Femur (tissue), 1 donor: ENCODE measurements around the gene TAOK3.
"Not testable (repeated sequence)": the region's sequence is repeated elsewhere in the genome, so short reads cannot be mapped to it uniquely, and the experiment has no call there.

Experiments used
- DNase-seq: peaks from one replicate; pipeline ENCODE4 v3.0.0-alpha.2; 2017

Gene TAOK3

DNA sequence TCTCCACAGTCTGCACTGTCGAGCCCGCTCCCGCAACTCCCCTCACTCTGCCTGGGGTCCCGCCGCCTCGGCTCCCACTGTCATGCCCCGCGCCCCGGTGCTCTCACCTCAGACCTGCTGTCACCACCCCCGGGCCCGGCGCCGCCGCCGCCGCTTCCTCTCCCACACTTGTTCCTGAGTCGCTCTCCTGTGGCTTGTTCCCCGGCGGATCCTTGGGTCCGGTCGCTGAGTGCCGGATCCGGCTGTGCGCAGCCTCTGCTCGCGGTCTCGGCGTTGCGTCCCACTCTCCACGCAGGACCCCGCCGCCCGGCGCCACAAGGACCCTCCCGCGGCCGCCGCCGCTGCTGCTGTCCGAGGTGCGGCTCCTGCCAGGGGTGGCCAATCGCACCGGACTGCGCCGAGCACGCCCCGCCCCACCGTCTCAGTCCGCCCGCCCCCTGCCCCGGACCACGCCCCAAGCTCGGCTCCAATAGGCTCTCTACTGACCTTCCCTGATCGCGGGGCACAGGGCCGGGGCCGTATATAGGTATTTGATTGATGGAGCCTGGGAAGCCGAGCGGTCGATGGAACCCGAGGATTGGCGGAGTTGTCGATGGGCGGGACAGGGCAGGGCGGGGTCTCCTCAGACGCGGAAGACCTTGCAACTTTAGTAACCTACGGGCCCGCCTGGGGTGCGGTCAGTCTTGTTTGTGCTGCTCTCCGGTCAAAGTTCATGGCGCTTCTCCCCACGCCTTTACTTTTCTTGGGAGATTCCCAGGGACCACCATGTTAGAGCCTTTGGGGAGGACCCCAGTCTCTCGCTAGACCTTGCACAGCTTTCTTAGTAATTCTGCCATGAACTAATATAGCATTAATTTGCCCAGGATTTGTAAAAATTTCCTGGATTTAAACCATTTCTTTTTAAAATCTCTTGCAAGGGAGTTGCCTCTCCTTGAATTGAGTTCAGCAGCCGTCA, at the start of gene TAOK3:
TAOK3 (minus strand) TSS at position 367 of the 955 bp plus-strand sequence. CDS start 117,340 bp downstream, outside the sequence.
- DNase-seq = peak; percentile 99

DNA sequence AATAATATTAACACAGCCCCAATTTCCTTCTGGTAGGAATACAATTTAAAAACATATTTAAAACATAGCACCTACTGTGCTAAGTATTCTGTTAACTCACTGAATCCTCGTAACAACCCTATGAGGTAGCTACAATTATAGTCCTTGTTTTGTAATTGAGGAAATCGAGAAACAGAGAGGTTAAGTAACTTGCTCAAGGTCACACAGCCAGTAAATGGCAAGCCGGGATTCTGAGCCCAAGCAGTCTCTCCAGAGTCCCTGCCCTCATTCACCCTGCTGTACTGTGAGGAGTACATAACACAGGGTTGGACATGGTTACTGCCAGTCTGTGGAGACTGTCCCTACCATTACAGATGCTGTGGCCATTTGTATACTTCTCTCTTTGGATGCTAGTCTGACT, 48.0 kb upstream of the TAOK3 start:
- no peak for DNase-seq

DNA sequence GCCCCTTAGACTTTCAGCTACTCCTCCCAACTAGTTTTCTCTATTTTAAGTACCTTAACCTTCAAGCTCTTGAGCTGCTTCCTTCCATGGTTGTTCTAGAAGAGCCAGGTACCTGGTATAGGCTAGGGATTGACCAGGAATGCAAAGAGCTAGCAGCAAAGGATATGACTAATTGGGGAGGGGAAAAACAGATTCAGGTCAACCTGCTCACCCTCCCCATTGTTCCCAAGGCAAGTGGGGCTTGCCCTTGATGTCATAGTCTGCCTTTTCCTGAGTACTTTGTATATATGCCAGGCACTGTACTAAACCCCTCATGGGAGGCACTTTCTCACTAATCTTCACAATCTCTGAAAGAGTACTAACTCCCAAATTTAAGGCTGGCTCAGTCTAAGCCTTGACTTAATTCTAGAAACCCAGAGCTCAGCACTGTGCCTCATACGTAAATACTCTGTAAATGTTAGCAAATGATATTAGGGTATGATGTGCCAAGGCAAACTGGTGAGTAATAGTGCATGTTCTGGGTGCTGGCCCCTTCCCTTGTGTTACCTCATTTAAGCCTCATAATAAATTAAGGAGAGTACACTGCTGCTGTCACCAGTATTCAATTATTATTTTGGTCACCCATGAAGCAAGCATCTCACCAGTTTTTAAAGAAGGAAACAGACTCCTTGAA, 45.8 kb upstream of the TAOK3 start:
- no peak for DNase-seq

DNA sequence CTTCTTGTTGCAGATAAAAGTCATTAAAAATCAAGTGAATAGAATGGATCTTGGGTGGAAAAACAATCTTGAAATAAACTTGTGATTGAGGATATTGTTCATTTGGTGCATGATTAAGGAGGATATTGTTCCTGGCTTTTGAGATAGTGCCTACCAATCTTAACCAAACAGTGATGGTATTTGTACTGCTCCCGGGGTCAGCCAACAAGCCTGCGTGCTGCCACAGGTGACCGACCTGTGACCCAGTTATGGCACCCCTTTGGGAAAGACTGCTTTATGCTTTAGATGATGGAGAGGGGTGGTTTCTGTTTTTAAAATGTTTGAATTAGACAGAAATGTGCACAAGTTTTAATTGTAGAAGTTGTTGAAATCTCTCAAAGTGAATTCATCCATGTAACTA, 45.2 kb upstream of the TAOK3 start:
- DNase-seq = no peak

DNA sequence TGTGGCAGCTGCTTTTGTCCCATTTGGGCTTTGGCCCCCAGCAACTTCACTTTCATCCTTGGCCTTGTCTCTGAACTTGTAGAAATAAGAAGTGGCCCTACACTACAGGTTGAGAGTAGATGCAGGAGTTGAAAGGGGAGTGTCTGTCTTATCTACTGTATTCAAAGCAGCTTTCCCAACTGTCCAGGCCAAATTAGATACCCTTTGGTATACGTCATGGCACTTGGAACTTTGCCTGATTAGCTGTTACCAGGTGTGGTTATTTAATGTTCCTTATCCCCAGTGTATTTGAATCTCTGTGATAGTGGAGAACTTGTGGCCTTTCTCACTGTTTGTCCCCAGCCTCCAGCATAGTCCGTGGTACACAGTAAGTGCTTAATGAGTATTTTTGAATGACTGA, 37.1 kb upstream of the TAOK3 start:
- DNase-seq = no peak

DNA sequence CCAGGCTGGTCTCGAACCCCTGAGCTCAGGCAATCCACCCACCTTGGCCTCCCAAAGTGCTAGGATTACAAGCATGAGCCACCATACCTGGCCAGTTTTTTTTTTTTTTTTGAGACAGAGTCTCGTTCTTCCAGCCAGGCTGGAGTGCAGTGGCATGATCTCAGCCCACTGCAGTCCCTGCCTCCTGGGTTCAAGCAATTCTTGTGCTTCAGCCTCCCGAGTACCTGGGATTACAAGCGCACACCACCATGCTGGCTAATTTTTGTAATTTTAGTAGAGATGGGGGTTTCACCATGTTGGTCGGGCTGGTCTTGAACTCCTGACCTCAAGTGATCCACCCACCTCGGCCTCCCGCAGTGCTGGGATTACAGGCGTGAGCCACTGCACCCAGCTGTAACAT, 35.5 kb upstream of the TAOK3 start:
- not testable (repeated sequence) for DNase-seq

DNA sequence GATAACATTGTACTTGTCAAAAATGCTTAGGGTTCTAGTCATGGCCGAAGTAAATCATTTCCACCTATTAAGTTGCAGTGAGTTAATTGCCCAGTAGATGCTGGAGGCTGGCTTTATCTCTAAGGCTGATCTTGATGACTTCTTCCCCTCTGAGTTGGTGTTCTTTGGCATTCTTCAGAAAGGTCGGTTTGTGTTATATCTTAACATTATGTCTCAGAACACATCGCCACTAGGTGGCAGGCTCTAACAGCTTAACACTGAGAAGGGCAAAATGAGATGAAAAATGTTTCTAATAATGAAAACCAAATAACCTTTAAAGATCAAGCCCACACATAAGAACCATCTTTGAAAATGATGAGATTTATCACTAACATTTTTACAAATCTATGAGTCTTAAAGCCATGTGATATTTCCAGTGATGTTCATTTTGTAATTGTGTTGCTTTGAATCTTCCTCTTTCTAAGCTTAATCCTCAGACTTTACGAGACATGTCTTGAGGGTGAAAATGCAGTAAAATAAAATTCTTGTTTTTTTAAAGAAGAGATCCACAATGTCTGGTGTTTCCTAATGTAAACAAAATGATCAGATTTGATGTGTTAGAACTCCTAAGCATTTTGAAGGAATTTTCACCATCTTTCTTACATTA, 32.3 kb upstream of the TAOK3 start:
- peak; percentile 51 for DNase-seq

DNA sequence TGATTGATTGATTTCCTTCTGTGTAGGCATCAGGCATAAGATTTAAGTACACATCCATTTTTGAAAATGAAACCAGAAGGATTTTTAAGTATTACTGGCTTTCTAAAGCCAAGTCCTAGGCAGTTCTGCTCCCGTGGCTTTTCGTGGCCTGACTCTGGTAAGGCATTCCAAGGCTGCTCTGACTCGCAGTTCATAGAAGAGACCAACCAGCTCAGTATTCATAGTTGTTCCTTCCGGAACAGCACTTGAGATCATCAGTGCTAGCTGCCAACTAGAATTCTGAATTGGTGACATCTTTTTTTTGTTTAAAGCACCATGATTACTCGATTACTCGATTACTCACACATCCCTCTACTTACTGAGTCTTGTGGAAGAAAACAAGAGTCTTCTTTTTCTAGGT, 29.5 kb upstream of the TAOK3 start:
- no peak for DNase-seq

DNA sequence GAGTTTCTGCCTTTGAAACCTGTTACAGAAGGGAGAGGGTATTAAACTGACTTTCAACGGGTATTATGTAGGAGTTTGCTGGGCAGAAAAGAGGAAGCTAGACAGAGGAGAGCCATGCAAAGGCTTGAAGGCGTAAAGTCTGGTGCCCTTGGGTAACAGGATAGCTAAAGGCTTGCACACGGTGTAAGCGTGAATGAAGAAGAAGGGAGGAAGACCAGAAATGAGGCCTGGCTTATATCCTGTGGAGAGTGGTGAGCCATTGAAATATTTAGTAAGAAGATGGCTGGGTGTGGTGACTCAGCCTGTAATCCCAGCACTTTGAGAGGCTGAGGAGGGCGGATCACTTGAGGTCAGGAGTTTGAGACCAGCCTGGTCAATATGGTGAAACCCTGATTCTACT, 26.2 kb upstream of the TAOK3 start:
- DNase-seq = no peak

DNA sequence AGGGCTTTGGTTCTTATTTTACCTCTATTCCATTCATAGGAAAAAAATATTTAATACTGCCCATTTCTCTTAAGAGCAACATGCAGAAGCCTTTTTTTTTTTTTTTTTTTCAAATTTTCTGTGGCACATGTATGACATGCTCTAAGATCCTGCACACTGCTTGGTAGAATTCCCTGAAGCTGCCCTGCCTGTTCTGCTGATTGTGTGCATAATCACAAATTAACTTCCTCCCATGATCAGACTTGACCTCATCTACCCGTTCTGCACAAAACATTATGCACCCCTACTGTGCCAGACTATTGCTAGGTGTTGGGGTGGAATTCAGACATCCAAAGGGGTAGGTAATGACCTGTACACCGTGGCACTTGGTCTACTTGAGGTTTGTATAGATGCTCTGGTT, 25.8 kb upstream of the TAOK3 start:
- no peak for DNase-seq

DNA sequence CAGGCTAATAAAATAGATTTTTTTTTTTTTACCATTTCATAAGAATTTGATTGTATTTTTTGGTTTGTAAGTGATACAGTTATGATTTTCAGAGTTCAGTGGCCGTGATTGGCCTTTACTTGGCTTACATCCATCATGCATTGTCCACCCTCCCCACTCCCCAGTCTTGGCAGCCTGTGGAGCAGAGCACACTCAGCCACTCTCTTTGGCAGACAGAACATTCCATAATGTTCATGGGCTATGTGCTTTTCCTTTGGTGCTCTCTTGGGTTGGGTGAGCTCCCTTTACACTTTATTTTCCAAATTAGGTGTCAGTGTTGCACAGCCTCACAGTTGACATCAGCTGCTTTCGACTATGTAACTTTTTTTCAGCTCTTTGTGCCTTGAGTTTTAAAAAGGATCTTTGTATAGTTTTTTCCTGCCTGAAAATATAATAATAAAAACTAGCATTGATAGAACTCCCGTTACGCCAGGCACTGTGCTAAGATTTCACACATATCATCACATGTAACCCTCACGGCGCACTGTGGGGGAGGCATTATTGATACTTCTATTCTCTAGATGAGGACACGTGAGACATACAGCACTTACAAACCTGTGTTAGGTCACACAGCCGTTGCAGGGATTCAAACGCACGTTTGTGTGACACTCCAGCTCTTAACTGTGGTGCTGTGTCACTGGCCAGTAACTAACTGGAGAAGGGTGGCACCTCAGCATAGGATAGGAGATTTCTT, 25.2 kb upstream of the TAOK3 start:
- no peak for DNase-seq

DNA sequence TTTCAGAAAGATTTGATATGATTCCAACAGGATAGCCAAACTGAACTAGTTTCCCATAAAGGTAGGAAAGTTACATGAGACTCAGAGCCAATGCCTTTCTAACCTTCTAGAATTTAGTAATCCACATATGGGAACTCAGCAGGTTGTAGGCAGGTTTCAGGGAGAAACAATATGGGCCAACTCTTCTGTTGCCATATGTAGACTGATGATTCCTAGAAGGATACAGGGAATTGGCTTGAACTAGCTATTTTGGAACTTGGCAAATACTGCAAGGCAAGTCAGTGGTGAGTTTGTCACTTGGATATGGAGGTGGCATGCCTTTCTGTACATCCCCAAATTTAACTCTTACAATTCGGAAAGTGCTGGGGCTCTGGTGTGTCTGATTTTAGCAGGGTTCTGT, 19.1 kb upstream of the TAOK3 start:
- DNase-seq = no peak

DNA sequence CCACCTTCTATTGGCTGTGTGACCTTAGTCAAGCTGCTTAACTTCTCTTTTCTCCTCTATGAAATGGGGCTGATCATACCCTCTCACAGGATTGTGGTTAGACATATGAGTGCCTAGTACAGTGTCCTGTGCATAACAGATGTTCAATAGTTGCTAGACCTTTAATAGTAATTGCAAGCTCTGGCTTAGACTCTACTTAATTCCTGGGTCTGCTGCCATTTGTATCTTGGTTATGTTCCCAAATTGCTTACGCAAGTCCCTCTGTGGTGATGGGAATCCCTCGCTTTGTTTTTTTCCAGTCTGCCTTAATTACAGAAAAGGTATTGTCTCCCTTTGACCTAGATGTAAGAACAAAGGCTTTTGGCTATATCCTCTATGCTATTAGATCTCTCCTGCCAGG, 18.7 kb upstream of the TAOK3 start:
- no peak for DNase-seq

DNA sequence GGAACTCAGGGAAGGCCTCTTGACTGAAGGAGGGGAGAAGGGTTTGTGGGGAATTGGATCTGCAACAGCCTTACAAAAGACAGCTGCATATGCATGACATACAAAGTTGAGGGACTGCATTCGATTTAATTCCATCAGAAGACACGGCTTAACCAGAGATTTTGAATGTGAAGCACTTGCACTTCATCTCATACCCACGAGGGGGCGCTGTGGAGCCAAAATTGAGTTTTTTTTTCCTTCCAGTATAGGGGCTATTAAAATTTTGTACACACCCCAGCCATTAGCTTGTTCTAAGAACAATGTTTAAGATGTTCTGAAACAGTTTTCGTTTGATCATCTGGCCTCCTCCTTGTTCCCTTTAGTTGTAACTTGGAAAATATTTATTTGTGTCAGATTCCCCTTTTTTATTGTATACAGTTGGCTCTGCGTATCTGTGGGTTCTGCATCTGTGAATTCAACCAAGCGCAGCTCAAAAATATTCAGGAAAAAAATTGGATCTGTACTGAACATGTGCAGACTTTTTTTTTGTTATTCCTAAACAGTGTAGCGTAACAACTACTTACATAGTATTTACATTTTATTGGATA, 5.3 kb upstream of the TAOK3 start:
- DNase-seq = peak; percentile 83

DNA sequence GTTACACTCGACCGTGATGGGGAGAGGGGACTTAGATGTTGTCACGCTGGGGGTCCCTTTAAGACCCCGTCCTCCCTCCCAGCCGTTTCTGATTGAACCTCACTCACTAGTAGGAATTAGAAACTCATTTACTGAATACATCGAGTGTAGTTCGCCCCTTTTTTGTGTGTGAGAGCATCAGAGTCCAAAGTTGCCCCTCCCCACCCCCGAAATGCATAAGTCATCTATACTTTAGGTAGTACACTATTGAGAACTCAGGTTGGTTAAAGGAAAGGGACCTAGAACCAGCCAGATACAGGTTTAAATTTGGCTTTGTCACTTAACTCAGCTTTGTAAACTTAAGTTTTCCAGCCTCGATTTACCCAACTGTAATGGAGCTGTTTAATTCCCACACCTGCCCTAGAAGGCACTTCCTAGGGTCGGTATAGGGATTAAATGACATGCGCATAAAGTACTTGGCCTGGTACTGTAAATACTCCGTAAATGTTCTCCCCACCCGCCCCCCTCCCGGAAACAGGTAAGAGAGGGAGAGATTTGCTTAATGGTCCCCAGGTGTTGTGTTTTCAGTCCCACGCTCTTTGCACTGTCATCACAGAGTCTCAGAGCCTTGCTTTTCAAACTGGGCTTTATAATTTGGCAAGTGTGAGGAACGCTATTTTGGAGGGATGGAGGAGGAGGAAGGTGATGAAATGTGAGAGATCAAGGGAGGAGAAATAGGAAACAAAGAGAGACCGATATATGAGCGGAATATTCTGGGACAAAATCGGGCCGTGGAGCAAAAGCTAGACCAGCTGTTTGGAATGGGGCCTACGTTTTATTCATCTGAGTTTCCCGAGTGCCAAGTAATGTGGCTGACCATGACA, 4.5 kb upstream of the TAOK3 start:
- DNase-seq = no peak

DNA sequence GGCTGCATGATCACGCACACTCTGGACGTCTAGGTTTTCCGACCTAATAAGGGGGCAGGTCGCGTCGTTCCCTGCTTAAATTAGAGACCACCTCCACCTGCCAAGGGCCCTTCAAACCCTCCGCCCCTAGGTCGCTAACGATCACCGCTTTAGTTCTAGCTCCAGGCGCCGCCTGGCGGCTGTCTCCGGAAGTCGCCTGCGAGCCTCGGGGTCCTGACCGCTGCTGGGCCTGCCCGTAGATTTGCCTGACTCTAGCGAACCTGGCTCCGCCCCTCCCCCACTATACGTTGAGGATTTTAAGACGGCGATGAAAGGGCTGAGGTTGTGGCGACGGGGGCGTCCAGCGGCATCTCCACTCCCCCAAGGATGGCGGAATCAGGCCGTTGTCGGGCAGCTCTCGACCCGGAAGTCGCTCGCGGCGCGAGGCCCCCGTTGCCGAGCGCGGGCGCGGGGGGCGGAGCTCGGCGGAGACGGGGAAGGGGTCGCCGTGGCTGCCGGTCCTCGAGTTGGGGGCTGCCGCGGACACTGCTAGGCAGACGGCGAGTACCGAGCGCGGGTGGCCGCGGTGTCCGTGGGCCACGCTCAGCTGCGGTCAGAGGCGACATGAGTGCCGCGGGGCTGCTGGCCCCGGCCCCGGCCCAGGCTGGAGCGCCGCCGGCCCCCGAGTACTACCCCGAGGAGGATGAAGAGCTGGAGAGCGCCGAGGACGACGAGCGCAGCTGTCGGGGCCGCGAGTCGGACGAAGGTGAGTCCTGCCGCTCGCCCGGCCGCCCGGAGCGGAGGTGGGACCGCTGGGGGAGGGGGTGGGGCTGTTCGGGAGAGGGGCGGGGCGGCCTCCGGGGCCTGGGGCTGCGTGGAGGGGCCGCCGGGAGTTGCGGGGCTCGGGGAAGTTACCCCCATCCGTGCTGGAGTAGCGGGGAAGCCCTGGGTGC, 3.6 kb upstream of the TAOK3 start, which contains the start of gene SUDS3:
SUDS3 (plus strand) TSS at position 467 of the 932 bp plus-strand sequence; CDS start at position 604, 137 bp downstream.
- peak; percentile 95 for DNase-seq

DNA sequence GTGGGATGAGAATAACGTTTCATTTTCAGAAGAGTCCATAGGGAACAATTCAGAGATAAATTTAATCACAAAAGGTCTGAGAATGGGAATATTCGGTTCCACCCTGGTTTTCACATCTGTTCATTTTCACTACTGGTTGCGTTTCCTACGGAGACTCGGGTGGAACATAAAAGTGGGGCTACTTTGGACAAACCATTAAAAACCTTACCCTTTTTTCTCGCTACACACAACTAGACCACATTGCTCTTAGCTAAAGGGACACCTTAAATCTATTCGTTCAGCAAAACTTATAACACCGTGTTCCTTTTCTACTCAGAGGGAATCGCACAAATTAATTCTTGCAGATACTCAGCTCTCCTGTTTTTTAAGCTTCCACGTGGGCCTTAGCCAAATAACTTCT, 2.6 kb upstream of the TAOK3 start:
- DNase-seq = no peak

DNA sequence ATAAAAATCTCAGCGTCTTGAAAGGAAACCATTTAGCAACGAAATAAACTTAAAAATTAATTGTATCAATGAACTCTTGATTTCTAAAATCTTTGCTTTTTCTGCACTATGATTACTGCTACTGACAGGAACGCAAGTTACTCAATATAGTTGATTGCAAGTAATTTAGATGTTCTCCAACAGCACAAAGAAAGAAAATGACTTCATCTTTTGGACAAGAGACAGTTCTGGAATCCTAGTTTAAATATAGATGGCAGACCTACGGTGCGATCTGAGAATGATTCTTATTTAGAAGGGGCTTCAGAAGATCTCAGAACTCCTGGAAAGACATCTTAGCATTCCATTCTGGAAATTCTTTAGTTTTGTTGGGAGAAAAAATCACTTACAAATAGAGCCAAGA, 2.2 kb upstream of the TAOK3 start:
- DNase-seq = no peak

DNA sequence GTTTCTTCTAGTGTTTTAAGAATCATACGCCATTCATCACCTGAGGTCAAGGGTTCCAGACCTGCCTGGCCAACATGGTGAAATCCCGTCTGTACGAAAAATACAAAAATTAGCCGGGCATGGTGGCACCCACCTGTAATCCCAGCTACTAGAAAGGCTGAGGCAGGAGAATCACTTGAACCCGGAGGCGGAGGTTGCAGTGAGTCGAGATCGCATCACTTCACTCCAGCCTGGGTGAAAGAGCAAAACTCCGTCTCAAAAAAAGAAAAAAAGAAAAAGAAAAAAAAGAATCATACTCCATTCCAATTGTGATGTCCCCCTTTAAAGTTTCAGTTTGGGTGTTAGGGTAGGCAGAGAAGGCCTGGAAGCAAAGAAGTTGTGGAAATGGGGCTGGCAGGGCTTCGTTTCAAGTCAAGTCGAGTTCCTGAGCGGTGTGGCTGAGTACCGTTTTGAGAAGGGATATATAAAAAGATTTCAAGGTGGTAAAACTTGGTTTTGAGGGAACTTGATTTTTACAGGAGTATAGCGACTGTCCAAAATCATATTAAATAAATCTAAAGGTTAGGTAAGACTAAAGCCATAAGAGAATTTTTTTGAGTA, 1.5 kb upstream of the TAOK3 start:
- DNase-seq = no peak

DNA sequence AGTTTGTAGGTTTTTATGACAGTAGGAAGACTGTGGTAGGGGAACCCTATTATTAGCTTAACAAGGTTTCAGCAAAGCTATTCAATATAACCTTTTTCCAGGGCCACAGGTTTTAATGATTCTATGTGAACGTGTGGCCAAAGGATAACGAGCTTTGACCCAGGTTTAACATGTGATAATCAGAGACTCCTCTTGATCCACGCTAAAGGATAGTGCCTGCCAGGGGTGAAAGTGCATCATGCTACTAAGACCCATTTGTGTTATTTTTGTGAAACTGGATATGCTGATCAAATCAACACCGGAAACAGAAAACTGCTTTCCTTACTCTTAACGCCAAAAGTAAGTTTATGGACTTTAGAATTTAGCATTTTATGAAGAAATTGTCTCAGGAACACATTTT, 909 bp upstream of the TAOK3 start:
- DNase-seq = no peak
